Measurements from ENCODE around the gene F9. TPM values are rescaled to one million over a fixed set of nuclear protein-coding genes. Genes with fewer than 3 reads are reported as not detected.

F9 gene
- total RNA-seq, 2 donors from 2014 or later, result not detected

DNA sequence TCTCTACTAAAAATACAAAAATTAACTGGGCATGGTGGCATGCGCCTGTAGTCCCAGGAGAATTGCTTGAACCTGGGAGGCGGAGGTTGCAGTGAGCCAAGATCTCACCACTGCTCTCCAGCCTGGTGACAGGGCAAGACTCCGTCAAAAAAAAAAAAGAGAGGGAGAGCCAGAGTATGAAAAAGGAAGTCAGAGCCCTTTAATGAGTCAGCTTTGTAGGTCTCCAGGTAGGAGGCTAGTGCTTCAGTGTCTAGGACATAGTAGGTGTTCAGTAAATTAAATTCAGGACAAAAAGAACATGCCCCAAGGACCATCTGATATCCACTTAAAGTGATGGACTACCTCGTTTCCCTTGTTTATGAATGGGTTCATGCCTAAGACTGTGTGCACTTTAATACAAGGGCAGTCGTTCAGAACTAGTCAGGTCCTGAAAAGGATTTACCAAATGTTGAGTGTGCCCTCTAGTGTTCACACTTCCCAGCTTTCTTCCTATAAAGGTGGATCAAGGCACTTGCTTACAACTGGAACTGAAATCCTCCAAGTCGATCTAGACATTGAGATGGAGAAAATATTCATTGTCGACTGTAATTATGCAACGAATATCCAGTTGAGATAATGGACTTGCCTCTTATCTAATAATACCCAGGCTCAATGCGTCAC lies 29.0 kb downstream of the F9 start:
- H3K9me3 ChIP-seq (ENCODE audit: control insufficient read depth, low read length), result no peaks in the 10 kb centered on the region
- Mint-ChIP-seq H3K4me1 (peaks cover 2% of the 10 kb centered on the region), H3K27ac (no peak overlapping the region), H3K27me3 (ENCODE audit: insufficient read depth) (peaks cover 2% of the 10 kb centered on the region), H3K9me3 (no peaks in the 10 kb centered on the region), H3K4me3 (no peak overlapping the region), H3K36me3 (ENCODE audit: low read depth) (no peaks in the 10 kb centered on the region)
- H3K9ac ChIP-seq (ENCODE audit: extremely low read depth, low read length, poor library complexity, severe bottlenecking), result no peak overlapping the region
- no peaks in the 10 kb centered on the region for H3K36me3 ChIP-seq (ENCODE audit: control insufficient read depth, insufficient read depth, low read length)
- no peak overlapping the region for H3K4me3 ChIP-seq (ENCODE audit: low read length)
- H3K27ac ChIP-seq (ENCODE audit: low read depth, low read length), result no peak overlapping the region
- 7 to 35% methylated on average over 2 to 8 of the region's 9 CpGs for WGBS, 2 experiments (ENCODE audit: insufficient coverage in 1 of 2, insufficient read length in 1 of 2)
- peak; percentile 89 for TF ChIP-seq CTCF (conservative IDR thresholded peaks at IDR 0.05)
- no peaks in the 10 kb centered on the region for H3K4me1 ChIP-seq (ENCODE audit: control insufficient read depth, insufficient read depth, low read length)
- peak; percentile 71 for DNase-seq
- no peaks in the 10 kb centered on the region for H3K27me3 ChIP-seq (ENCODE audit: control insufficient read depth, insufficient read depth, low read length, poor library complexity, severe bottlenecking)

DNA sequence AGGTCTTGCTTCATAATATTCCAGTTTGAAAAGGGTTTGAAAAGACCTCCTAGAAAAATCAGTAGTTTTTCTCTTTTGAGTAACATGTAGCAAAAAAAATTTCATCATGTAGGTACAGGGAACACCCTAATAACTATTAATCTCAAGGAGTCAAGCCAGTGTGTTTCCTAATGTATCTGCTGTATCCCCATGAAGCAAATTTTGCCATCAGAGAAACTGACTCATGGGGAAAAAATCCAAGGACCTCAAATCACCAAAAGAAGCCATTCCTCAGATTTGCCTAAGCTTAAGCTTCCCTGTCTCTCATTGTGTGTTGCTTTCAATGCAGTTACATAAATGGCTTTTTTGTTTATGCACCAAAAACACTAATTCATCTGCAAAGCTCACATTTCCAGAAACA lies 29.7 kb downstream of the F9 start:
- H3K4me1 Mint-ChIP-seq, result peaks cover 2% of the 10 kb centered on the region

DNA sequence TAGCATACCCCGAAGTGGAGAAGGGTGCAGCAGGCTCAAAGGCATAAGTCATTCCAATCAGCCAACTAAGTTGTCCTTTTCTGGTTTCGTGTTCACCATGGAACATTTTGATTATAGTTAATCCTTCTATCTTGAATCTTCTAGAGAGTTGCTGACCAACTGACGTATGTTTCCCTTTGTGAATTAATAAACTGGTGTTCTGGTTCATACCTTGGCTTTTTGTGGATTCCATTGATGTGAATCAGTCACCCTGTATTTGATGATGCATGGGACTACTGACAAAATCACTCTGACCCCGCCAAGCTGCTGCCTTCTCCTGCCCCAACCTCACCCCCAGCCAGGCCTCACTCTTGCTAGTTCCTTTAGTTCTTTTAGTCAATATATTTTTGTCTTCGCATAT lies 32.7 kb downstream of the F9 start:
- DNase-seq, result no peak
- Histone ChIP-seq H3K27ac (ENCODE audit: low read depth, low read length) (no peak overlapping the region), H3K4me1 (ENCODE audit: control insufficient read depth, insufficient read depth, low read length) (no peaks in the 10 kb centered on the region), H3K9me3 (ENCODE audit: control insufficient read depth, low read length) (no peaks in the 10 kb centered on the region), H3K4me3 (ENCODE audit: low read length) (no peak overlapping the region), H3K9ac (ENCODE audit: extremely low read depth, low read length, poor library complexity, severe bottlenecking) (no peak overlapping the region), H3K27me3 (ENCODE audit: control insufficient read depth, insufficient read depth, low read length, poor library complexity, severe bottlenecking) (no peaks in the 10 kb centered on the region), H3K36me3 (ENCODE audit: control insufficient read depth, insufficient read depth, low read length) (no peaks in the 10 kb centered on the region)
- WGBS, 2 experiments (ENCODE audit: insufficient coverage in 1 of 2, insufficient read length in 1 of 2), result 93 to 100% methylated on average over 1 to 4 of the region's 5 CpGs
- TF ChIP-seq CTCF (conservative IDR thresholded peaks at IDR 0.05), result no peak
- Mint-ChIP-seq H3K4me1 (peaks cover 2% of the 10 kb centered on the region), H3K4me3 (no peak overlapping the region), H3K36me3 (ENCODE audit: low read depth) (no peaks in the 10 kb centered on the region), H3K9me3 (no peaks in the 10 kb centered on the region), H3K27ac (no peak overlapping the region), H3K27me3 (ENCODE audit: insufficient read depth) (no peaks in the 10 kb centered on the region)

More for the DNA sequence above, 29.7 kb downstream of the F9 start:
- Mint-ChIP-seq H3K27ac (no peak overlapping the region), H3K27me3 (ENCODE audit: insufficient read depth) (no peaks in the 10 kb centered on the region), H3K9me3 (no peaks in the 10 kb centered on the region), H3K36me3 (ENCODE audit: low read depth) (no peaks in the 10 kb centered on the region), H3K4me3 (no peak overlapping the region)
- Histone ChIP-seq H3K27me3 (ENCODE audit: control insufficient read depth, insufficient read depth, low read length, poor library complexity, severe bottlenecking) (no peaks in the 10 kb centered on the region), H3K27ac (ENCODE audit: low read depth, low read length) (no peak overlapping the region), H3K4me3 (ENCODE audit: low read length) (no peak overlapping the region), H3K9me3 (ENCODE audit: control insufficient read depth, low read length) (no peaks in the 10 kb centered on the region), H3K4me1 (ENCODE audit: control insufficient read depth, insufficient read depth, low read length) (no peaks in the 10 kb centered on the region), H3K36me3 (ENCODE audit: control insufficient read depth, insufficient read depth, low read length) (no peaks in the 10 kb centered on the region), H3K9ac (ENCODE audit: extremely low read depth, low read length, poor library complexity, severe bottlenecking) (no peak overlapping the region)
- no peak for DNase-seq
- TF ChIP-seq CTCF (conservative IDR thresholded peaks at IDR 0.05), result no peak

Measured in endodermal cell (in vitro differentiated cells).